Epithelial cell of proximal tubule (primary cell): ENCODE results near the gene MYB. TPM values are rescaled to one million over a fixed set of nuclear protein-coding genes. Genes with fewer than 3 reads are reported as not detected.

Experiments
- DNase-seq: peaks from one replicate; pipeline ENCODE4 v3.0.0-alpha.2; 2011; ENCODE audit warnings: low read depth
- H3K4me3 ChIP-seq: 2 replicates; pipeline ENCODE4 v1.5.1; 2011; ENCODE audit warnings: low read depth, mild to moderate bottlenecking, low read length
- CTCF ChIP-seq: conservative IDR thresholded peaks from 2 replicates; pipeline ENCODE4 v1.5.1; 2012; ENCODE audit warnings: low read depth, mild to moderate bottlenecking, low read length
- total RNA-seq: library from RNA; depleted of rRNA; stranded (reverse); fragments of >200 nt; gene quantifications from 2 replicates; pipeline ENCODE4 v1.2.3, GENCODE V29; 2015

MYB gene
- total RNA-seq, 1 donor from 2014 or later, result 1.4 TPM

GRCh38 chr6:135196739-135197510, 15.8 kb downstream of the MYB start:
- H3K4me3 ChIP-seq, result no peak overlapping the region
- no peak for DNase-seq
- TF ChIP-seq CTCF, result no peak

- H3K4me3 ChIP-seq, result no peak overlapping the region
- TF ChIP-seq CTCF, result no peak
- DNase-seq, result no peak
These were observed 21.7 kb downstream of the MYB start for GRCh38 chr6:135202836-135203235.

- TF ChIP-seq CTCF, result no peak
- no peak for DNase-seq
- no peak overlapping the region for H3K4me3 ChIP-seq
These were observed 23.8 kb downstream of the MYB start for GRCh38 chr6:135204951-135205350.

GRCh38 chr6:135209803-135210202, 28.7 kb downstream of the MYB start:
- no peak overlapping the region for H3K4me3 ChIP-seq
- DNase-seq, result no peak
- no peak for TF ChIP-seq CTCF

- TF ChIP-seq CTCF, result no peak
- H3K4me3 ChIP-seq, result no peak overlapping the region
- DNase-seq, result no peak
These were observed 29.7 kb downstream of the MYB start for GRCh38 chr6:135210632-135211305.

- TF ChIP-seq CTCF, result no peak
- DNase-seq, result no peak
These were observed 30.2 kb downstream of the MYB start for GRCh38 chr6:135211306-135211702.

More at GRCh38 chr6:135211306-135211702, 30.2 kb downstream of the MYB start:
- H3K4me3 ChIP-seq, result no peak overlapping the region
